Measurements from ENCODE around the gene FAM181A. TPM values are rescaled to one million over a fixed set of nuclear protein-coding genes. Genes with fewer than 3 reads are reported as not detected.

The FAM181A gene
- total and polyA plus RNA-seq, 10 of the 15 experiments (the other 5 are each of a cell fraction or from before 2014, with no cell fraction given): not detected

DNA sequence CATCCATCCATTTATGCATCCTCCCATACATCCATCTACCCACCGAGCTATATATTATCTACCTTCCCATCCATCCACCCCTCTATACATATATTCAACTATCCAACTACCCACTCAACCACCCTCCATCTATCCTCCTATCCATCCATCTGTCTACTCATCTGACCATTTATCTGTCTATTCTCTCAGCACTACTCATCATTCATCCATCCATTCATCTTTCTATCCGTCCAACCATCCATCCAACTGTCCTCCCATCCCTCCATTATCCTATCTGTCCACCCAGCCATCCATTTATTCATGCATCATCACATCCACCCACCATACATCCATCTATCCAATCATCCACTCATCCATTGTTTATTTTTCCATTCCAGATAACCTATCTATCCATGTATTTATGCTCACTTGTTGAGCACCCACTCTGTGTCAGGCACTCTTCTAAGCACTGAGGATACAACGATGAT, 37.7 kb downstream of the FAM181A start:
- WGBS (ENCODE audit: insufficient coverage, insufficient replicate concordance, low lambda C conversion rate, missing lambda C conversion rate): 78% methylated on average over 3 of the region's 3 CpGs
- no TSS peak for BruUV-seq (replicated peaks)

DNA sequence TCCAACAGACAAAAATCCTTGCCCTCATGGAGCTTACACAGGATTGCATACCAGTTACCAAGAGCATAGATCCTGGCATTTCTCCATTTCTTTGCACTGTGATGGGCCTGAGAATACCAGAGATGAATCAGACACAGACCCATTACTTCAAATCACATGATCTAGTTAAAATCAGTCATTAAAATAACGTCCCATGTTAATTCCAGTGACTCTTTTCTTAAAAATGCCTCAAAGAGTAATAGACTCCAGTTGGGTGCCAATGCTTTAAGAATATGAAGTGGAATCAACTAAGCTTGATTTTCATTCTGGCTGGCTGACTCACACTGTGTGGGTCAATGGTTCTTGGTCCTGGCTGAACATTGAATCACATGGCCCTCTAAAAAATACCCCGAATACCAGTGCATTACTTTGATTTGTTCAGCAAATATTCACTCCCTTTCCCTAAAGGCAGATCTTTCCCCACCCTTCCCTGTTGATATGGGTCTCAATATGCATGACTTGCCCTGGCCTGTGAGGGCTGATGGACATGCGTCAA, 38.2 kb downstream of the FAM181A start:
- Histone ChIP-seq H3K27me3 (replicated peaks in 1 of 2; ENCODE audit: control insufficient read depth in 2 of 2, insufficient read depth in 2 of 2, low read length in 1 of 2) (no peaks in the 10 kb centered on the region), H3K27ac (ENCODE audit: control insufficient read depth, insufficient read depth) (no peak overlapping the region), H3K79me2 (ENCODE audit: control insufficient read depth, insufficient read depth, low read length) (no peaks in the 10 kb centered on the region), H3K9me3 (replicated peaks; ENCODE audit: control insufficient read depth, insufficient read depth, low read length) (no peaks in the 10 kb centered on the region; the same call in 1 of the 3 replicates), H3K4me2 (ENCODE audit: control insufficient read depth, insufficient read depth) (no peak overlapping the region), H3K36me3 (ENCODE audit: control insufficient read depth in 2 of 2, insufficient read depth in 2 of 2, low read length in 1 of 2) (no peaks in the 10 kb centered on the region), H3K4me3 (no peak overlapping the region), H4K20me1 (ENCODE audit: control insufficient read depth, insufficient read depth) (no peaks in the 10 kb centered on the region), H2AFZ (ENCODE audit: control insufficient read depth, low read depth, low read length) (no peak overlapping the region), H3K9ac (ENCODE audit: control insufficient read depth, insufficient read depth, low read length) (no peak overlapping the region), H3K4me1 (ENCODE audit: control insufficient read depth, insufficient read depth, low read length) (peaks cover 98% of the 10 kb centered on the region)
- ChIA-PET CTCF (interaction anchor here (0.6 to 4.1 kb wide), 5 partner anchors 10 to 36 kb away, joined by 3 to 27 read pairs (median 3); partner anchors contain the start of gene ASB2), RAD21 (ENCODE audit: unreplicated experiment) (interaction anchor here (1.3 to 15.3 kb wide), 4 partner anchors 10 to 35 kb away, joined by 3 to 324 read pairs (median 6); partner anchors contain the start of gene ASB2), POLR2A (interaction anchor here (1.0 to 2.0 kb wide), 6 partner anchors 8 to 21 kb away, joined by 3 to 7 read pairs (median 4); no protein-coding TSS in a partner anchor), SMC1A (ENCODE audit: uncharacterized antibody, unreplicated experiment) (interaction anchor here (0.7 to 1.6 kb wide), 9 partner anchors 9 to 52 kb away, joined by 3 to 6 read pairs (median 4); partner anchors contain the start of gene CCDC197)
- 83% methylated on average over 3 of the region's 3 CpGs for WGBS (ENCODE audit: insufficient coverage, insufficient replicate concordance, low lambda C conversion rate, missing lambda C conversion rate)
- no TSS peak for BruUV-seq (replicated peaks)
- in situ Hi-C loops (cut with MboI): loop anchor here (25.0 kb wide), 2 partner anchors 1203 to 1697 kb away; no protein-coding TSS in a partner anchor
- no peak for DNase-seq (ENCODE audit: low read depth, low spot score)
- intact Hi-C loops (cut with micrococcal nuclease; ENCODE audit: unreplicated experiment): no loop called here
- no peak for ATAC-seq
- FAIRE-seq: no peak
- TF ChIP-seq CREM (IDR thresholded peaks at IDR 0.05; ENCODE audit: low read depth) (no peak), NFYA (IDR thresholded peaks at IDR 0.05; ENCODE audit: borderline replicate concordance, low read depth, low read length) (no peak), SPI1 (IDR thresholded peaks at IDR 0.05; ENCODE audit: borderline replicate concordance, insufficient read depth, low read depth, low read length) (no peak), PAX8 (IDR thresholded peaks at IDR 0.05) (no peak), IKZF2 (IDR thresholded peaks at IDR 0.05) (no peak), BCL11A (IDR thresholded peaks at IDR 0.05; ENCODE audit: low read depth, low read length) (no peak), FOXM1 (IDR thresholded peaks at IDR 0.05; ENCODE audit: low read depth, low read length) (no peak), NFIC (IDR thresholded peaks at IDR 0.05; ENCODE audit: low read depth, low read length) (no peak)
- TF ChIP-seq, protein P1, sequence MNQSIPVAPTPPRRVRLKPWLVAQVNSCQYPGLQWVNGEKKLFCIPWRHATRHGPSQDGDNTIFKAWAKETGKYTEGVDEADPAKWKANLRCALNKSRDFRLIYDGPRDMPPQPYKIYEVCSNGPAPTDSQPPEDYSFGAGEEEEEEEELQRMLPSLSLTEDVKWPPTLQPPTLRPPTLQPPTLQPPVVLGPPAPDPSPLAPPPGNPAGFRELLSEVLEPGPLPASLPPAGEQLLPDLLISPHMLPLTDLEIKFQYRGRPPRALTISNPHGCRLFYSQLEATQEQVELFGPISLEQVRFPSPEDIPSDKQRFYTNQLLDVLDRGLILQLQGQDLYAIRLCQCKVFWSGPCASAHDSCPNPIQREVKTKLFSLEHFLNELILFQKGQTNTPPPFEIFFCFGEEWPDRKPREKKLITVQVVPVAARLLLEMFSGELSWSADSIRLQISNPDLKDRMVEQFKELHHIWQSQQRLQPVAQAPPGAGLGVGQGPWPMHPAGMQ (IDR thresholded peaks at IDR 0.05; ENCODE audit: borderline replicate concordance): no peak
- TF ChIP-seq, protein P2, sequence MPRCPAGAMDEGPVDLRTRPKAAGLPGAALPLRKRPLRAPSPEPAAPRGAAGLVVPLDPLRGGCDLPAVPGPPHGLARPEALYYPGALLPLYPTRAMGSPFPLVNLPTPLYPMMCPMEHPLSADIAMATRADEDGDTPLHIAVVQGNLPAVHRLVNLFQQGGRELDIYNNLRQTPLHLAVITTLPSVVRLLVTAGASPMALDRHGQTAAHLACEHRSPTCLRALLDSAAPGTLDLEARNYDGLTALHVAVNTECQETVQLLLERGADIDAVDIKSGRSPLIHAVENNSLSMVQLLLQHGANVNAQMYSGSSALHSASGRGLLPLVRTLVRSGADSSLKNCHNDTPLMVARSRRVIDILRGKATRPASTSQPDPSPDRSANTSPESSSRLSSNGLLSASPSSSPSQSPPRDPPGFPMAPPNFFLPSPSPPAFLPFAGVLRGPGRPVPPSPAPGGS (IDR thresholded peaks at IDR 0.05; ENCODE audit: borderline replicate concordance, insufficient read depth, low read depth, low read length, poor library complexity, severe bottlenecking): no peak

More for the DNA sequence above, 37.7 kb downstream of the FAM181A start:
- DNase-seq (ENCODE audit: low read depth, low spot score) (no peak), FAIRE-seq (no peak), ATAC-seq (no peak)
- H3K4me1 ChIP-seq (ENCODE audit: control insufficient read depth, insufficient read depth, low read length): peaks cover 98% of the 10 kb centered on the region
- H3K4me3 ChIP-seq: no peak overlapping the region
- CTCF ChIA-PET: interaction anchor here (1.0 to 4.1 kb wide), 3 partner anchors 9 to 25 kb away, joined by 3 to 27 read pairs (median 5); partner anchors contain the start of gene ASB2
- no peaks in the 10 kb centered on the region for H3K79me2 ChIP-seq (ENCODE audit: control insufficient read depth, insufficient read depth, low read length)
- H3K9me3 ChIP-seq (replicated peaks; ENCODE audit: control insufficient read depth, insufficient read depth, low read length): no peaks in the 10 kb centered on the region; the same call in 1 of the 3 replicates
- no peak overlapping the region for H3K27ac ChIP-seq (ENCODE audit: control insufficient read depth, insufficient read depth)
- RAD21 ChIA-PET (ENCODE audit: unreplicated experiment): interaction anchor here (1.3 to 15.3 kb wide), 5 partner anchors 10 to 35 kb away, joined by 3 to 324 read pairs (median 8); partner anchors contain the start of gene ASB2
- POLR2A ChIA-PET: interaction anchor here (0.8 to 2.0 kb wide), 6 partner anchors 8 to 22 kb away, joined by 3 to 7 read pairs (median 4); no protein-coding TSS in a partner anchor
- H3K36me3 ChIP-seq (ENCODE audit: control insufficient read depth in 2 of 2, insufficient read depth in 2 of 2, low read length in 1 of 2): no peaks in the 10 kb centered on the region
- no peak for TF ChIP-seq SP1 (IDR thresholded peaks at IDR 0.05; ENCODE audit: low read depth, low read length)
- peak; percentile 84 for TF ChIP-seq HDGF (IDR thresholded peaks at IDR 0.05)
- in situ Hi-C loops (cut with MboI): loop anchor here (25.0 kb wide), 2 partner anchors 1203 to 1697 kb away; no protein-coding TSS in a partner anchor
- H3K9ac ChIP-seq (ENCODE audit: control insufficient read depth, insufficient read depth, low read length): no peak overlapping the region
- intact Hi-C loops (cut with micrococcal nuclease; ENCODE audit: unreplicated experiment): no loop called here
- no peaks in the 10 kb centered on the region for H3K27me3 ChIP-seq (replicated peaks in 1 of 2; ENCODE audit: control insufficient read depth in 2 of 2, insufficient read depth in 2 of 2, low read length in 1 of 2)
- no peak overlapping the region for H2AFZ ChIP-seq (ENCODE audit: control insufficient read depth, low read depth, low read length)
- H4K20me1 ChIP-seq (ENCODE audit: control insufficient read depth, insufficient read depth): no peaks in the 10 kb centered on the region
- SMC1A ChIA-PET (ENCODE audit: uncharacterized antibody, unreplicated experiment): interaction anchor here (0.7 to 1.6 kb wide), 7 partner anchors 10 to 52 kb away, joined by 3 to 6 read pairs (median 4); partner anchors contain the start of gene CCDC197
- no peak overlapping the region for H3K4me2 ChIP-seq (ENCODE audit: control insufficient read depth, insufficient read depth)
